Lung (tissue), 12 donors: ENCODE results near the gene TFRC. TPM values are rescaled to one million over a fixed set of nuclear protein-coding genes. Genes with fewer than 3 reads are reported as not detected.

Experiments
- ATAC-seq: fragments of 200-7000 bp; cut with Tn5 transposase; one replicate; pipeline ENCODE4 v1.9.1; 2020; ENCODE audit warnings: moderate number of reproducible peaks; ENCODE audit not compliant: insufficient read depth, low FRiP score
- DNase-seq, 3 donors: peaks; one replicate each; pipeline ENCODE4 v3.0.0-alpha.2; 2013 to 2017
- H3K27ac ChIP-seq, 2 donors: one replicate each; pipeline ENCODE4 v1.5.1; 2013; ENCODE audit warnings: mild to moderate bottlenecking in 2 of 2, moderate library complexity in 2 of 2, control low read depth in 1 of 2, inconsistent platforms in 1 of 2, low read depth in 1 of 2, low read length in 1 of 2
- H3K27me3 ChIP-seq, 3 donors: one replicate each; pipeline ENCODE4 v1.5.1; 2013; ENCODE audit warnings: low read length in 2 of 3; ENCODE audit not compliant: control insufficient read depth in 3 of 3, insufficient read depth in 3 of 3
- H3K36me3 ChIP-seq, 4 donors: one replicate each; pipeline ENCODE4 v1.5.1; 2013; ENCODE audit warnings: low read length in 4 of 4, mild to moderate bottlenecking in 1 of 4, moderate library complexity in 1 of 4; ENCODE audit not compliant: control insufficient read depth in 4 of 4, insufficient read depth in 4 of 4
- H3K4me1 ChIP-seq, 5 donors: one replicate each; pipeline ENCODE4 v1.5.1; 2013; ENCODE audit warnings: low read length in 5 of 5, mild to moderate bottlenecking in 2 of 5, moderate library complexity in 1 of 5; ENCODE audit not compliant: control insufficient read depth in 5 of 5, insufficient read depth in 5 of 5
- H3K4me3 ChIP-seq: one replicate; pipeline ENCODE4 v1.5.1; 2013; ENCODE audit warnings: mild to moderate bottlenecking, control low read depth, moderate library complexity
- H3K9ac ChIP-seq, 2 donors: one replicate each; pipeline ENCODE4 v1.5.1; 2013; ENCODE audit warnings: low read length in 2 of 2, control low read depth in 1 of 2; ENCODE audit not compliant: insufficient read depth in 1 of 2
- H3K9me3 ChIP-seq, 4 donors: one replicate each; pipeline ENCODE4 v1.5.1; 2013; ENCODE audit warnings: low read length in 3 of 4, mild to moderate bottlenecking in 1 of 4, moderate library complexity in 1 of 4; ENCODE audit not compliant: control insufficient read depth in 4 of 4, insufficient read depth in 3 of 4
- WGBS, 2 donors: extraction: QIAGEN DNeasy Blood & Tissue Kit; methylation state at CpG; one replicate each; pipeline ENCODE4 v1.1.7; 2013; 5-methylcytosine and 5-hydroxymethylcytosine counted together
- polyA plus RNA-seq, 2 donors: library from polyadenylated mRNA; stranded (reverse); fragments of 200-250 nt; gene quantifications; one replicate each; pipeline ENCODE4 v1.2.1, GENCODE V29; 2013
- total RNA-seq, 2 donors: library from RNA; depleted of rRNA in 1 of 2; stranded (reverse); fragments of >200 nt in 1 of 2; gene quantifications; one replicate each; pipeline ENCODE4 v1.2.1, GENCODE V29; 2014 to 2021
- TF ChIP-seq, protein P1 (sequence below): IDR thresholded peaks from 2 replicates; pipeline ENCODE4 v1.5.1; 2012; ENCODE audit warnings: mild to moderate bottlenecking; ENCODE audit errors: control extremely low read depth, extremely low read depth
- donor health status: control.
- donor health status: control.
- donor health status: Bipolar disorder and iron deficiency.
- donor health status: healthy.
- donor health status: DM: yes; HTN: yes; CAD: no.

Gene TFRC
- total and polyA plus RNA-seq, 4 donors: 28.1 to 259 (median 112) TPM

DNA sequence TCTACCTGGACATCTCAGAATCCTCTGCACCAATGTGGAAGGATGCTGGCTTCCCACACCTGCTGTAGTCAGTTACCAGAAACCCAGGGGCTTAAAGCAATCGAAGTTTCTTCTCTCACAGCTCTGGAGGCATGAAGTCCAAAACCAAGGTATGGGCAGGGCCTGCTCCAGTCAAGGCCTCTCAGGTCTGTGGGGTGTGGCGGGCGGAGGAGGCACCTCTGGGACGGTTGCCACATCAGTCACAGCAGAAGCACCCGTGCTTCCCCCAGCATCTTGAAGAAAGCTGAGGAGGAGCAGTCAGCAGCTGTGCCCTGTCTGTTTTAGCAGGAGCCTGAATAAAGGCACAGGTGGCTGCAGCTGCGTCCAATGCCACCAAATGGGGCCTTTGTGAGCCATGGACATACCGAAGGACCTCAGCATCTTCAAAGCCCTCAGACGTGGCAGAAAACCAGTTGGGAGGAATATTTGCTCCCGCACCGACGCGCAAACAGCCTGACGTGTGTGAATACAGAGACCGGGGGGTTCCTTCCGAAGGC, 68.9 kb downstream of the TFRC start:
- no peak overlapping the region for H3K27ac ChIP-seq
- WGBS, 2 donors: 86 to 90% methylated on average over 15 of the region's 15 CpGs
- TF ChIP-seq, protein P1, sequence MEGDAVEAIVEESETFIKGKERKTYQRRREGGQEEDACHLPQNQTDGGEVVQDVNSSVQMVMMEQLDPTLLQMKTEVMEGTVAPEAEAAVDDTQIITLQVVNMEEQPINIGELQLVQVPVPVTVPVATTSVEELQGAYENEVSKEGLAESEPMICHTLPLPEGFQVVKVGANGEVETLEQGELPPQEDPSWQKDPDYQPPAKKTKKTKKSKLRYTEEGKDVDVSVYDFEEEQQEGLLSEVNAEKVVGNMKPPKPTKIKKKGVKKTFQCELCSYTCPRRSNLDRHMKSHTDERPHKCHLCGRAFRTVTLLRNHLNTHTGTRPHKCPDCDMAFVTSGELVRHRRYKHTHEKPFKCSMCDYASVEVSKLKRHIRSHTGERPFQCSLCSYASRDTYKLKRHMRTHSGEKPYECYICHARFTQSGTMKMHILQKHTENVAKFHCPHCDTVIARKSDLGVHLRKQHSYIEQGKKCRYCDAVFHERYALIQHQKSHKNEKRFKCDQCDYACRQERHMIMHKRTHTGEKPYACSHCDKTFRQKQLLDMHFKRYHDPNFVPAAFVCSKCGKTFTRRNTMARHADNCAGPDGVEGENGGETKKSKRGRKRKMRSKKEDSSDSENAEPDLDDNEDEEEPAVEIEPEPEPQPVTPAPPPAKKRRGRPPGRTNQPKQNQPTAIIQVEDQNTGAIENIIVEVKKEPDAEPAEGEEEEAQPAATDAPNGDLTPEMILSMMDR: no peak

DNA sequence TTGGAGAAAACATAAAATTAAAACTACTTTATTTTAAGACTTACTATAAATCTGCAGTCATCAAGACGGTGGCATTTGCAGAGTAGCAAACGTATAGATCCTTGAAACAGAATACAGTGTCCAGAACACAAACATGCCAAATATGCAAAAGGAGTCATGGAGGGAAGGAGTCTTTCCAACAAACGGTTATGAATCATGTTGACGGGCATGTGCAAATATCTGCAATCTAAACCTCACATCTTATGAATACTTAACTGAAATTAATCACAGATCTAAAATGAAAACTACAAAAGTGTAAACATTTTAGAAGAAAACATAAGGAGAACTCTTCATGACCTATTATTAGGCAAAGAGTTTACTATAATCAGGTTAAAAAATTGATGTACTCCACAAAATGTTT, 69.4 kb downstream of the TFRC start:
- ATAC-seq: no peak
- H3K27ac ChIP-seq: no peak overlapping the region
- 64 to 82% methylated on average over 4 of the region's 4 CpGs for WGBS, 2 donors
- no peak overlapping the region for H3K9ac ChIP-seq
- no peaks in the 10 kb centered on the region for H3K36me3 ChIP-seq
- no peaks in the 10 kb centered on the region for H3K4me1 ChIP-seq
- no peaks in the 10 kb centered on the region for H3K27me3 ChIP-seq
- H3K9me3 ChIP-seq: no peaks in the 10 kb centered on the region
- TF ChIP-seq, protein P1: no peak
- DNase-seq: no peak
- no peak overlapping the region for H3K4me3 ChIP-seq

More for the DNA sequence above, 68.9 kb downstream of the TFRC start:
- DNase-seq (no peak), ATAC-seq (no peak)
- H3K4me3 ChIP-seq: no peak overlapping the region
- H3K27me3 ChIP-seq: no peaks in the 10 kb centered on the region
- H3K4me1 ChIP-seq: no peaks in the 10 kb centered on the region
- no peaks in the 10 kb centered on the region for H3K36me3 ChIP-seq
- no peaks in the 10 kb centered on the region for H3K9me3 ChIP-seq
- H3K9ac ChIP-seq: no peak overlapping the region

GRCh38 chr3:196009456-196009855, 72.4 kb downstream of the TFRC start:
- Histone ChIP-seq H3K27me3 (no peaks in the 10 kb centered on the region), H3K4me3 (no peak overlapping the region), H3K36me3 (no peaks in the 10 kb centered on the region), H3K9ac (no peak overlapping the region), H3K4me1 (no peaks in the 10 kb centered on the region), H3K27ac (no peak overlapping the region), H3K9me3 (no peaks in the 10 kb centered on the region)
- 87 to 94% methylated on average over 5 of the region's 5 CpGs for WGBS, 2 donors
- TF ChIP-seq, protein P1: no peak
- no peak for DNase-seq
- no peak for ATAC-seq

GRCh38 chr3:196008929-196009328, 73.0 kb downstream of the TFRC start:
- TF ChIP-seq, protein P1: no peak
- no peaks in the 10 kb centered on the region for H3K4me1 ChIP-seq
- H3K36me3 ChIP-seq: no peaks in the 10 kb centered on the region
- ATAC-seq (no peak), DNase-seq (no peak)
- no peaks in the 10 kb centered on the region for H3K27me3 ChIP-seq
- H3K9me3 ChIP-seq: no peaks in the 10 kb centered on the region
- no peak overlapping the region for H3K4me3 ChIP-seq
- H3K27ac ChIP-seq: no peak overlapping the region
- 84 to 97% methylated on average over 8 to 9 of the region's 9 CpGs for WGBS, 2 donors
- no peak overlapping the region for H3K9ac ChIP-seq
